Fibroblast of gingiva (primary cell): ENCODE data around the gene CYB561D1.
A peak's percentile ranks its signal among the peaks of the same experiment; 100 is the strongest.

Source experiments
- DNase-seq: peaks from one replicate; pipeline ENCODE4 v3.0.0-alpha.2; 2011; ENCODE audit warnings: low read depth

CYB561D1 gene

DNA sequence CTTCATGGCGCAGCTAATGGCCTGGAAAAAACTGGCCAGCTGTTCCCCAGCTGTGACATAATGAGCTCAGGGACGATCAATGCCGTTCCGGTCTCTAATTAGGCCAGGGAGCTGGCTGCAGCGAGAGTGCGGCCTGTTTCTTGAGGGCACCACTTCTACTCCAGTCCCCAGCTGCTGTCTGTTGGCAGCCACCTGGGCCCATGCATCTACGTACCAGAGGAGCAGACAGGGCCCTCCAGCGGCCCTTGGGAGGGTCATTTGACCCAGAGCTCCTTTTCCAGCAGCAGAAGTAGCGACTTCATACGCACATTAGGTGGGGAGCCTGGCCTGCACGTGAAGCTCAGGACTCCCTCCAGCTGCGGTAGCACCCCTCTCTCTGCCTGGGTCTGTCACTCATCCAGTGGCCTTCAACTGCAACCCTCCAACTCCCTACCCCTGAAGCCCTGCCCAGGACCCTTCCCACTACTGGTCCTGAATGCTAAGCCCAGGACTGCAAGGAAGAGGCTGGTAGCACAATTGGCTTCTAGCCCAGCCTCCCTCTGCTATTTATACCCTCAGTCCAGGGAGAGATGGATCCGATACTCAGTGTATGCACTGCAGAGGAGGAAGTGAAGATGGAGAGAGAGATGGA, 36.7 kb downstream of the CYB561D1 start:
- no peak for DNase-seq

DNA sequence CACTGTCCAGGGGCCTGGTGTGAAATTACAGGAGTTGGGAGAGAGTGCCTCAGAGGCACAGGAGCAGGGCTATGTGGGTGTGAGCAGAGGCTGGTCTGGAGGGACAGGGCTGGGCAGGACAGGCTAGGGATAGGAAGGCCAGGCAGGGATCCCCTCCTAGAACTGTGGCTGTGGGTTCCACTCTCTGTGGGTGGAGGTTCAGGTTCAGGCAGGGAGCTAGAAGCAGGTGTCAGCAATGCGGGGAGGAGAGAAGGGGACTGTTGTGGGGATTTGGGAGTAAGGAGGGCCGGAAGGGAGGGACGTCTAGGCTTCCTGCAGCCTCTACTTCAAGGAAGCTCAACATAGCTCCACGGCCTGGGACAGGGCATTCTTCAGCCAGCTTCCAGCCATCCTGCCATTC, 37.5 kb downstream of the CYB561D1 start:
- no peak for DNase-seq

GRCh38 chr1:109531826-109532364, 38.0 kb downstream of the CYB561D1 start:
- DNase-seq, result no peak

- peak; percentile 62 for DNase-seq
Observed at GRCh38 chr1:109532365-109533136, 38.7 kb downstream of the CYB561D1 start.

- no peak for DNase-seq
Observed at GRCh38 chr1:109534307-109534858, 40.5 kb downstream of the CYB561D1 start.

- DNase-seq, result no peak
Observed at GRCh38 chr1:109535481-109535880, 41.6 kb downstream of the CYB561D1 start.

DNA sequence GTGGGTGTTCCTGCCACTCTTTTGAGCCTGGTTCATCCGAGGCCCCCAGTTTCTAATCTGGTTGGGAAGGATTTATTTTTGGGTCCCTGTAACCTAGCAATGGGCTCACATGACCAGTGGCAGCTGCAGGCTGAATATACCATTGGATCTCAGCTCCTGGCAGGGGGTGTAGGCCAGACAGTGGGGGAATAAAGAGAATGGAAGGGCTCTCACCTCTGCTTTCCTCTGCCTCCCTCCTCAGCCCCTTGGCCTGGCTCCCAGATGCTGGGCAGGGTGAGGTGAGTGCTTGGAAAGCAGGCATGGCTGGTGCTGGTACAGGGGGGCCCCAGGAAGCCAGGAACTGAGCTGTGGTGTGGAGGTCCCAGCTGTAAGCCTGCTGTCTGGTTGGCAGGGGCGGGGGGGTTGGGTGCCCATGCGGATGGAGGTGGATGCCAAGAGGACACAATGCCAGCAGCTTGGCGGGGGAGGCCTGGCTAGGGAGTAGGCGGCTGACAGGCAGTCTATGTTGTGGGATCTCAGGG, 42.1 kb downstream of the CYB561D1 start:
- DNase-seq, result no peak

GRCh38 chr1:109537450-109538178, 43.7 kb downstream of the CYB561D1 start:
- no peak for DNase-seq

DNA sequence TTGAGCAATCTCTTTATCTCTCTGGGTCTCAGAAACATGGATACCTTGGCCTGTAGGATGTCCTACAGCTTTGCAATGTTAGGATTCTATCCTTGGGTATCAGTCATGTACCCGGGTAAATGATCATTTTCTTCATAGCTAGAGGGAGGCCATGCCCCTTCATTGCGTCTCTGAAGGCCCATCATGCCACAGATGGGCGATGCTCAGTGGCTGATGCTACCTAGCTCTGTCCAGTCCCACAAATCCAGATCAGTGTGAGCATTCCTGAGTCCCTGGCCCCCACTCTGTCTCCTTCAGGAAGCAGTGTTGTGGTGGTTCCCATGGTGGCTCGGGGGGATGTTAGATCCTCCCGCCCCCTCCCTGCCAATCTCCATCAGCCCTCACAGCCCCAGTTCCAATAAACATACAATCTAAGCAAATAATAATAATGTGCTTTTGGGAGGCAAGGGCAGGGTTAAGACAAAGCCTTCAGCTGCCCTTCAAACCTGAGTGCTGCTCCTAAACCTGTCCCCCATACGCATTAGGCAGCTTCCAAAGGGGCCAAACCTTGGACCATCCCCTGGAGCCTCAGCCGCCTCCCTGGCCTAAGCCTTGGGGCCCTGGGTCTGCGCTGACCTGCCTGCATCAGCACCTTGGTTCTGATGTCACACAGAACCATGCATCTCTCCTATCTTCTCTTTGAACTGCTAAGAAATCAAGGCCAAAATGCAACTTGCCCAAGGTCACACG, 45.1 kb downstream of the CYB561D1 start:
- DNase-seq, result no peak

GRCh38 chr1:109539676-109540075, 45.8 kb downstream of the CYB561D1 start, which contains the start of gene GPR61:
GPR61 (plus strand) TSS chr1:109539872; CDS start chr1:109543023, 3,151 bp downstream.
- no peak for DNase-seq

- DNase-seq, result no peak
Observed at GRCh38 chr1:109541102-109541501, 47.2 kb downstream of the CYB561D1 start.

DNA sequence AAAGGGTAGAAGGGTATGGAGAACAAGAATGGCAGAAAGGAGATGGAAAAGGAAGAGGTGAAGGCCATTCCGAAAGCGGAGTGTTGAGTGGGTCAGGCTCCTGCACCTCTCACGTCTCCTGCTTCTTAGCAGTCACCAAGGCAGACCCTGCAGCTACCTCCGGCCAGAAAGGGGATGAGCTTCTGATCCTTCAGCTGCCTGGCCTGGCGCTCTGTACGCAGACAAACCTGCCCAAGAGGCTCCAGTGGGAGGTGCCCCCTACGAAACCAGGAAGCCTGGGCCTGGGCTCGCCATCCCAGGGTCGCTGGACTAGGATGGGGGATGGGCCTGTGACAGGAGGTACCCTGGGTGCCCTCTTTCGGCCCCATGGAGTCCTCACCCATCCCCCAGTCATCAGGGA, 48.8 kb downstream of the CYB561D1 start:
- DNase-seq, result no peak

DNA sequence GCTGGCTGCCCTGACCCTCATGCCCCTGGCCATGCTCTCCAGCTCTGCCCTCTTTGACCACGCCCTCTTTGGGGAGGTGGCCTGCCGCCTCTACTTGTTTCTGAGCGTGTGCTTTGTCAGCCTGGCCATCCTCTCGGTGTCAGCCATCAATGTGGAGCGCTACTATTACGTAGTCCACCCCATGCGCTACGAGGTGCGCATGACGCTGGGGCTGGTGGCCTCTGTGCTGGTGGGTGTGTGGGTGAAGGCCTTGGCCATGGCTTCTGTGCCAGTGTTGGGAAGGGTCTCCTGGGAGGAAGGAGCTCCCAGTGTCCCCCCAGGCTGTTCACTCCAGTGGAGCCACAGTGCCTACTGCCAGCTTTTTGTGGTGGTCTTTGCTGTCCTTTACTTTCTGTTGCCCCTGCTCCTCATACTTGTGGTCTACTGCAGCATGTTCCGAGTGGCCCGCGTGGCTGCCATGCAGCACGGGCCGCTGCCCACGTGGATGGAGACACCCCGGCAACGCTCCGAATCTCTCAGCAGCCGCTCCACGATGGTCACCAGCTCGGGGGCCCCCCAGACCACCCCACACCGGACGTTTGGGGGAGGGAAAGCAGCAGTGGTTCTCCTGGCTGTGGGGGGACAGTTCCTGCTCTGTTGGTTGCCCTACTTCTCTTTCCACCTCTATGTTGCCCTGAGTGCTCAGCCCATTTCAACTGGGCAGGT, 49.5 kb downstream of the CYB561D1 start:
- no peak for DNase-seq

DNA sequence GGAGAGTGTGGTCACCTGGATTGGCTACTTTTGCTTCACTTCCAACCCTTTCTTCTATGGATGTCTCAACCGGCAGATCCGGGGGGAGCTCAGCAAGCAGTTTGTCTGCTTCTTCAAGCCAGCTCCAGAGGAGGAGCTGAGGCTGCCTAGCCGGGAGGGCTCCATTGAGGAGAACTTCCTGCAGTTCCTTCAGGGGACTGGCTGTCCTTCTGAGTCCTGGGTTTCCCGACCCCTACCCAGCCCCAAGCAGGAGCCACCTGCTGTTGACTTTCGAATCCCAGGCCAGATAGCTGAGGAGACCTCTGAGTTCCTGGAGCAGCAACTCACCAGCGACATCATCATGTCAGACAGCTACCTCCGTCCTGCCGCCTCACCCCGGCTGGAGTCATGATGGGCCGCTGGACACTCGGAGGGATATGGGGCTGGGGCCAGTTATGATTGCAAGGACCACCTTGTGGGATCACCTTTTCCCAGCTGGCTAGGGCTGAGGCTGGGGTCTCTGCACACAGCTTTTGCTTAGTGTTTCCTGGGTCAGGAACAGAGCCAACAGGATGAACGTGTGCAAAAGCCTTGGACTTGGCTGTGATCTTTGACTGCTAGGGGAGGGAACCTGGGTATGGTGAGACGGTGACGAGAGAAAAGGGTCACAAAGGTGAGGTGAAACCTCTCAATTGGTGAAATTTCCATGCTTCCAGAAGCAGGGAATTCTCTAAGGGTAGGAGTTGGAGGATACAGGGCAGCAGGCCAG, 50.3 kb downstream of the CYB561D1 start:
- no peak for DNase-seq

DNA sequence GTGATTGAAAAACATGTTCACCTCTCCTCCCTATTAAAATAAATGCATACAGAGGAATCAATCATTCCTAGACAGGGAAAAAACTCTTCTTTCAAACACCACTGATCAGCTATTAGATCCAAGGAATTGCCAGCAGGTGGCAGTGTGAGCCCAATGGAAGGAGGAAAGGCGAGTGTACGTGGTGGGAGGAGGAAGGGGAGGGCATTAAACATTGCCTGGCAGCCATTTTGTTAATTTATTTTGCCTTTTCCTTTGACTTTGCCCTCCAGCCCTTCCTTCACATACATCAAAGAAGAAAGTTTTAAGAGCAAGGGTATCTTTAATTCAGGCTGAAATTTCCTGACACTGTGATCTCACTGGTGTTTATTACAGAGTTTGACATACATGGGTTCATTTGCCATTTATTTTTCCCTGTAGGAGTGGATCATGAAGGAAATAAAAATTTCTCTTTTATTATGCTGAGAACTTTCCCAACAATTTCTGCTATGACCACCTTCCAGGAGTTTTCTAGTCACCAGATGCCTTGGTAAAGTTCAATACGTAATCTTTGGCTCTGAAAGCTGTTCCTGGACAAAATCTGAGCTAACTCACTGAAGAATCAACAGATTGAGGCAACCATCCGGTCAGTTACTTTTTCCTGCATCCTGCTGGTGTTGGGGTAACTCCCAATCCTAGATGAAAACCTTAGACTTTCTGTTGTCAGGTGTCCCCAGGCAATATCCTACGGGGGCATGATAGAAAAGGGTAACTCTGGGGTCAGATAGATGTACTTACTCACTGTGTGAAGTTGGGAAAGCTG, 52.6 kb downstream of the CYB561D1 start:
- DNase-seq, result peak; percentile 75

DNA sequence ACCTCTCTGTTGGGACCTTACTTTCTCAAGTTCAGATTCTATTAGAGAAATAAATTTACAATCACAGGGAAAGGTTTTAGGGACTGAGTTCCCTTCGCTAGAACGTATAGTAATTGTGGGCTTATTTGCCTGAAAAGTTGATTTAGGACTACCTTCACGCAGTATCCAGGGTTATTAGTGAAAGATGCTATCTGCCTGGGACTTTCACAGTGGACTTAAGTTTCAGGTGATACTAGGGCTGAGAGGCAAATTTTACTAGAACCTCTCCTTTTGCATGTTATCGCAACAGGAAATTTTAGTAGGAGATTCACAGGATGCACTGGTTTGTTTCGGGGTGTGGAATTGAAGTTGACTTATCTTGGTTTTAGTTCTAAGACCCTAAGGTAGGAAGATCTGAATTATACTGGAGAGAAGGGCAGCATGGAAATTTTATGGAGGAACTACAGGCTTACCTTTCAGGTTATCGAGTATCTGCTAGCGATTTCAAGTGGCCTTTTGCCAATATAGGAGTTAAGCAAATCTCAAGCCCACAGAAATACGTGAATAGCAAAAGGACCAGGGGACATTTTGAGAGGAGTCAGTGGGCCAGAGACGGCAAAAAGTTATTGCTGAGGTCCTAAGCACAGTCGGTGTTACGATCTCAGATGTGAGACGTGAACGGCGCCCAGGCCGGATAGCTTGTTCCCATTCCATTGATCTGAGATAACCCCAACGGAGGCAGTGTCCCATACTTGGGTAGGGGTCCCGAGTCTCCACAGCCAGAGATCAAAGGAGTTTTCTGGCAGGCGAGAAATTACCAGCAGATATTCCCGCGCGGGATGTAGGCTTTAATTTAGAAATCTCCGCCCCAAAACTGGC, 53.8 kb downstream of the CYB561D1 start:
- no peak for DNase-seq

DNA sequence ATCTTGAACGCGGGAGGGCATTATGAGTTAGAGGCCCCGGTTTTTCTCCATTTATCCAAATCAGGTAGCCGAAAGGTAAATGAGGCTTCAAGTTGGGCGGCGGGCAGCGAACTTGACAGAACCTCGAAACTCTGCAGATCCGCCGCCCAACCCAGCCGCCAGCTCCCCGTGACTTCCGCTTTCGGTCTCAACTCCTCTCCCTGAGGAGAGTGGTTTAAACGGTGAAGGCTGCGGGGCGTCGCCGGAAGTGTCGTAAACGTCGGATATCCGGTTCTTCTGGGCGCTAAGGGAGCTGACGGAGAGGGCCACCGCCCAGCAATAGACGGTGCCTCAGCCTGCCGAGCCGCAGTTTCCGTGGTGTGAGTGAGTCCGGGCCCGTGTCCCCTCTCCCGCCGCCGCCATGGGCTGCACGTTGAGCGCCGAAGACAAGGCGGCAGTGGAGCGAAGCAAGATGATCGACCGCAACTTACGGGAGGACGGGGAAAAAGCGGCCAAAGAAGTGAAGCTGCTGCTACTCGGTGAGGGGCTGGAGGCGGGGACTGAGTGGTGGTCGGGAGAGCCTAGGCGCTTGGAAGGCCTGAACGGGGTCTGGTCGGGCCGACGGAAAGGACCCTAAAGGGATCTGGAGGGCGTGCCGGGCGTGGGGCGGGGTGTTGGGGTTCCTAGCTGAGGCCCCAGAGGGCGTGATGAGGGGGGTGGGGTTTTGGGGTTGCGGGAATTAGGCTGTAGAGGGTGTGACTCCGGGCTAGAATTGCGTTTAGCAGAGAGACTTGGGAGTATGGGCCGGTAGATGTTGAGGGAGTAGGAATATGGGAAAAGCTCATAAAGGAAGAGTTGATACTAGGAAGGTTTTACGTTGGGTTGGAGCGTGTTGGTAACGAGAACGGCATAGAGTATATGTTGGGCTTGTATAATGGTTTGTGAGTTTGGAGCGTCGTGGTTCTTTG, 54.7 kb downstream of the CYB561D1 start, which contains the start of gene GNAI3:
Gene GNAI3, plus strand, starts transcription at position 295 of the 947 bp plus-strand sequence. Its CDS starts 106 bp downstream, at position 401.
- DNase-seq, result peak; percentile 95
